Trophoblast cell (in vitro differentiated cells and primary cell): ENCODE measurements around the gene SGF29.

ENCODE experiments used
- DNase-seq, 2 donors: peaks; one replicate each; pipeline ENCODE4 v3.0.0-alpha.2; 2016
- H2AFZ ChIP-seq: 2 replicates; pipeline ENCODE4 v1.6.1; 2013; ENCODE audit warnings: low read length, moderate library complexity, mild to moderate bottlenecking; ENCODE audit not compliant: insufficient read depth, poor library complexity
- H2AK5ac ChIP-seq: 2 replicates; pipeline ENCODE4 v1.6.1; 2013; ENCODE audit warnings: mild to moderate bottlenecking, low read length
- H2BK120ac ChIP-seq: 2 replicates; pipeline ENCODE4 v1.6.1; 2013; ENCODE audit warnings: low read length, mild to moderate bottlenecking, moderate library complexity; ENCODE audit not compliant: insufficient read depth, poor library complexity
- H2BK12ac ChIP-seq: 2 replicates; pipeline ENCODE4 v1.6.1; 2013; ENCODE audit warnings: mild to moderate bottlenecking, low read length, moderate library complexity
- H2BK5ac ChIP-seq: 2 replicates; pipeline ENCODE4 v1.6.1; 2013; ENCODE audit warnings: low read length, low read depth, moderate library complexity, mild to moderate bottlenecking; ENCODE audit not compliant: poor library complexity
- H3K14ac ChIP-seq: 2 replicates; pipeline ENCODE4 v1.6.1; 2013; ENCODE audit warnings: mild to moderate bottlenecking, low read length
- H3K18ac ChIP-seq: 2 replicates; pipeline ENCODE4 v1.6.1; 2013; ENCODE audit warnings: mild to moderate bottlenecking, low read length
- H3K23ac ChIP-seq: 2 replicates; pipeline ENCODE4 v1.6.1; 2013; ENCODE audit warnings: low read length
- H3K27ac ChIP-seq: 2 replicates; pipeline ENCODE4 v1.5.1; 2013; ENCODE audit warnings: low read depth, mild to moderate bottlenecking, inconsistent platforms, low read length, moderate library complexity
- H3K27me3 ChIP-seq: 2 replicates; pipeline ENCODE4 v1.6.1; 2013; ENCODE audit warnings: inconsistent platforms, mild to moderate bottlenecking, low read length, moderate library complexity; ENCODE audit not compliant: insufficient read depth
- H3K36me3 ChIP-seq, 2 experiments: 1 replicate in 1 of 2; 2 replicates in 1 of 2; pipeline ENCODE4 v1.6.1; 2013; ENCODE audit warnings: low read length in 2 of 2, mild to moderate bottlenecking in 2 of 2, moderate library complexity in 1 of 2; ENCODE audit not compliant: insufficient read depth in 2 of 2, control insufficient read depth in 1 of 2
- H3K4ac ChIP-seq: 2 replicates; pipeline ENCODE4 v1.6.1; 2013; ENCODE audit warnings: low read depth, mild to moderate bottlenecking, low read length, moderate library complexity
- H3K4me1 ChIP-seq, 2 experiments: 1 replicate in 1 of 2; 2 replicates in 1 of 2; pipeline ENCODE4 v1.6.1; 2013; ENCODE audit warnings: low read length in 2 of 2, mild to moderate bottlenecking in 2 of 2, moderate library complexity in 1 of 2; ENCODE audit not compliant: insufficient read depth in 2 of 2, control insufficient read depth in 1 of 2
- H3K4me2 ChIP-seq: 2 replicates; pipeline ENCODE4 v1.6.1; 2013; ENCODE audit warnings: inconsistent platforms, mild to moderate bottlenecking, low read length, moderate library complexity
- H3K4me3 ChIP-seq: 2 replicates; pipeline ENCODE4 v1.5.1; 2013; ENCODE audit warnings: mild to moderate bottlenecking, low read depth, low read length, inconsistent platforms
- H3K79me1 ChIP-seq: one replicate; pipeline ENCODE4 v1.6.1; 2013; ENCODE audit warnings: low read length
- H3K79me2 ChIP-seq: 2 replicates; pipeline ENCODE4 v1.6.1; 2013; ENCODE audit warnings: low read length, mild to moderate bottlenecking; ENCODE audit not compliant: control insufficient read depth, insufficient read depth, poor library complexity
- H3K9ac ChIP-seq: 2 replicates; pipeline ENCODE4 v1.6.1; 2013; ENCODE audit warnings: mild to moderate bottlenecking, low read length
- H3K9me3 ChIP-seq: 2 replicates; pipeline ENCODE4 v1.6.1; 2013; ENCODE audit warnings: low read depth, mild to moderate bottlenecking, control low read depth, inconsistent platforms, low read length; ENCODE audit not compliant: insufficient read depth
- H4K12ac ChIP-seq: 2 replicates; pipeline ENCODE4 v1.6.1; 2013; ENCODE audit warnings: low read depth, mild to moderate bottlenecking, low read length, moderate library complexity
- H4K8ac ChIP-seq: 2 replicates; pipeline ENCODE4 v1.6.1; 2013; ENCODE audit warnings: low read depth, mild to moderate bottlenecking, low read length, moderate library complexity
- H4K91ac ChIP-seq: one replicate; pipeline ENCODE4 v1.6.1; 2013; ENCODE audit warnings: low read depth, mild to moderate bottlenecking, low read length, moderate library complexity
- WGBS: extraction: QIAGEN DNeasy Blood & Tissue Kit; methylation state at CpG from one replicate; pipeline ENCODE4 v1.1.7; 2013; ENCODE audit warnings: missing lambda C conversion rate; ENCODE audit not compliant: insufficient read length, insufficient coverage; ENCODE audit errors: extremely low coverage; 5-methylcytosine and 5-hydroxymethylcytosine counted together

Gene SGF29

DNA sequence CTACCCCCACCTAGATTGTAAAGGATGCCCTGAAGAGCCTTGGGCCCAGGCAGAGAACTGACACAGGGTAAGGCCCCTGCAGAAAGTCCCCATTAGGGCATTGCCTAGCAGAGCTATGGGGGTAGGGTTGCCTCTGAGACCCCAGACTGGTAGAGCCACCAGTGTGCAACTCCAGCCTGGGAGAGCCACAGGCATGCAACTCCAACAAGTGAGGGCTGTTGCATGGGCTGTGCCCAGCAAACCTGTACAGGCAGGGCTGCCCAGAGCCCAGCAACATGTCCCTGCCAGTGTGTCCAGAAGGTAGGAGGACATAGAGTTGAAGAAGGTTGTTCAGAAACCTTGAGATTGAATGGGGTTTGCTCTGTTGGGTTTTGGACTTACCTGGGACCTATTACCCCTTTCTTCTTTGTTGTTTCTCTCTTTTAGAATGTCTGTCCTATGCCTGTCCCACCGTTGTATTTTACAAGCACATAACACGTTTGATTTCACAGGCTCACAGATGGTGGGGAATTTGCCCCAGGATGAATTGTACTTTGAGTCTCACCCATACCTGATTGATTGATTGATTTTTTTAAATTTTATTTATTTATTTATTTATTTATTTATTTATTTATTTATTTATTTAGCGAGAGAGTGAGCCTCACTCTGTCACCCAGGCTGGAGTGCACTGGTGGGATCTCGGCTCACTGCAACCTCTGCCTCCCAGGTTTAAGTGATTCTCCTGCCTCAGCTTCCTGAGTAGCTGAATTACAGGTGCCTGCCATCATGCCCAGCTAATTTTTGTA lies 16.4 kb downstream of the SGF29 start:
- Histone ChIP-seq H4K91ac (no peak overlapping the region), H3K23ac (no peak overlapping the region), H3K4me1 (peaks cover 0 to 8% of the 10 kb centered on the region in 2 experiments), H3K4me2 (no peak overlapping the region), H3K36me3 (no peaks in the 10 kb centered on the region), H2AFZ (no peak overlapping the region), H2BK5ac (no peak overlapping the region), H4K12ac (no peak overlapping the region), H3K18ac (no peak overlapping the region), H4K8ac (no peak overlapping the region), H2BK12ac (no peak overlapping the region), H2AK5ac (no peak overlapping the region), H3K79me1 (no peaks in the 10 kb centered on the region), H3K9ac (peak overlapping the region; percentile 42), H3K9me3 (peaks cover 3% of the 10 kb centered on the region), H3K79me2 (no peaks in the 10 kb centered on the region), H3K27ac (no peak overlapping the region), H3K27me3 (no peaks in the 10 kb centered on the region), H3K4me3 (peak overlapping the region; percentile 60), H3K14ac (no peak overlapping the region), H2BK120ac (no peak overlapping the region), H3K4ac (no peak overlapping the region)
- no CpG with 5 or more reads among the region's 4 CpGs for WGBS
- no peak for DNase-seq

DNA sequence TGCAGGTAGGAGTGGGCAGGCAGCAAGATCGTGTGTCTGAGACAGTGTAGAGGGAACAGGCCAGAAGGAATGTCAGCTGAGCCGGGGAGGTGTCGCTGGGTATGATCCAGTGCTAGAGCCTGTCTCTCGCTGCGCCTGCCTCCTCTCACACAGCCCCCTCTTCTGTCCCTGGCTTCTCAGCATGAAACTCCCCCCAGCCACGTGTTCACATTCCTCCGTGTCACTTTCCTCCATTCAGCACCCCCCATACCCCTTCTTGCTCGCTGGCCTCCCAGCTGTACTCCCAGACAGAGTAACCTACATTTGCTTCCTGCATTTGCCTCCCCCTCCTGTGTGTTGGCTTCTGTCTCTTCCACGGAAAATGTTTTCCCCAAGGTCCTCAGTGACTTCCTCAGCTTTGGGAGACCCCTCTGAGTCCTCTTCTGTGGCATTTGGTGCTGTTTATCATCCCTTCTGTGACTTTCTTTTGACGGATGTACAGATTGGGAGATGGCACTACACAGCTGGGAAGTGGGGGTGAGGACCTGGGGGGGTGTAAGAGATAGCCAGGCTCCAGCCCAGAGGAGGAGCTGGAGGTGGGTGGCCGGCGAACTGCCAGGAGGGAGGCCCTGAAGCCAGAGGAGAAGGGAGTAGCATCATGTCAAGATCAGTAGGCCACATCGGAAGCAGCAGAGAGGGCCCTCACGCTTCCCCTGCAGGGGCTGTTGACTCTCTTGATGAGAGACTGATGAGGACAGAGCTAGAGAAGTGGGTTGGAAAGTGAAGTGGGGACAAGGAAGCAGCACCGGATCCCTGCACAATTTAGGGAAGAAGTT lies 19.2 kb downstream of the SGF29 start:
- Histone ChIP-seq H3K18ac (no peak overlapping the region), H4K8ac (no peak overlapping the region), H3K9me3 (peaks cover 3% of the 10 kb centered on the region), H2AFZ (no peak overlapping the region), H2BK12ac (no peak overlapping the region), H4K91ac (no peak overlapping the region), H2BK5ac (no peak overlapping the region), H4K12ac (peak overlapping the region; percentile 31), H3K4me1 (peaks cover 0 to 8% of the 10 kb centered on the region in 2 experiments), H3K79me2 (no peaks in the 10 kb centered on the region), H3K23ac (no peak overlapping the region), H3K4me3 (no peak overlapping the region), H2AK5ac (no peak overlapping the region), H3K79me1 (no peaks in the 10 kb centered on the region), H3K9ac (no peak overlapping the region), H2BK120ac (no peak overlapping the region), H3K27ac (no peak overlapping the region), H3K4me2 (no peak overlapping the region), H3K27me3 (no peaks in the 10 kb centered on the region), H3K14ac (no peak overlapping the region), H3K4ac (no peak overlapping the region), H3K36me3 (no peaks in the 10 kb centered on the region)
- DNase-seq: no peak
- no CpG with 5 or more reads among the region's 15 CpGs for WGBS

DNA sequence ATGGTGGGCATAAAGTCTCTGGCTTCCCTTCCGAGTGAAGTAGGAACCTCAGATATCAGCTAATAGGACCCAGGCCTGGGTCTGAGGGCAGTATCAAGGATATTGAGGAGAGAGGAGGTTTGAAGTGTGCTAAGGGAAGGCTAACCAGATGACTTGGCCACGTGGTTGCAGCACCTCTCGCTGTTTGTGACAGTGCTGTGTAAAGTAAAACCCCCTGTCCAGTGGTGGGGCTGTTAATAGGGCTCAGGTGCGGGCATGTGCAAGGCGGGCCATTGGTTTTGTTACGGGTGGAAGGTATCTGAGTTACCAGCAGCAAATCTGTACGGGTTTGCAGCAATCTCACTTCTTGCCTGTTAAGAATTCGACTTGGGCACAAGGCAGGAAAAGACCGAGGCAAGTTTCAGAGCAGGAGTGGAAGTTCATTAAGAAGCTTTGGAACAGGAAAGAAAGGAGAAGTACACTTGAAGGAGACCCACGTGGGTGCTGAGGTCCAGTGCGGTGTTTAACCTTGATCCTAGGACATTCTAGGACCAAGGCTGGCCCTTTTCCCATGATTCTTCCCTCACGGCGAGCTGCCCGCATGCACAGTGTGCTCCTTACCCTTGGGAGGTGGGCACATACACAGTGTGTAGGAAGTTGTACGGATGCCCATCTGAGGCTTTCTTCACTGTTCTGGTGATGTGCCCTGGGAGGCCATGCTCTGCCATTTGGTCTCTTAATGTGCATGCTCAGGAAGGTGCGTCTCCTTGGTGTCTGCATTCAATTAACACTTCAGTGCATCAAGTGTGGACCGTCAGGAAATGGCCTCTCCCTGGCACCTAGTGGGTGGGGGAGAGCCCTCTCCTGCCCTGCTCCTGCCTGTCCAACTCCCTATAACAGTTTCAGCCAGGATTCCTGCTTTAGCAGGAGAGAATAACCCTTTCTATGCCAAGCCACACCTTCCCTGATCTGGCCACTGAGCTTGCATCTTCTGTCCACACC lies 20.3 kb downstream of the SGF29 start:
- Histone ChIP-seq H3K18ac (no peak overlapping the region), H3K79me1 (no peaks in the 10 kb centered on the region), H3K4me3 (no peak overlapping the region), H3K14ac (no peak overlapping the region), H3K79me2 (no peaks in the 10 kb centered on the region), H3K27ac (no peak overlapping the region), H3K27me3 (no peaks in the 10 kb centered on the region), H2BK120ac (no peak overlapping the region), H3K4me1 (peaks cover 0 to 8% of the 10 kb centered on the region in 2 experiments), H2AFZ (no peak overlapping the region), H2BK5ac (no peak overlapping the region), H3K9me3 (peaks cover 3% of the 10 kb centered on the region), H4K8ac (no peak overlapping the region), H4K12ac (no peak overlapping the region), H3K9ac (no peak overlapping the region), H3K36me3 (no peaks in the 10 kb centered on the region), H3K4me2 (no peak overlapping the region), H3K4ac (no peak overlapping the region), H3K23ac (no peak overlapping the region), H2BK12ac (no peak overlapping the region), H4K91ac (no peak overlapping the region), H2AK5ac (no peak overlapping the region)
- DNase-seq: no peak
- WGBS: no CpG with 5 or more reads among the region's 17 CpGs

DNA sequence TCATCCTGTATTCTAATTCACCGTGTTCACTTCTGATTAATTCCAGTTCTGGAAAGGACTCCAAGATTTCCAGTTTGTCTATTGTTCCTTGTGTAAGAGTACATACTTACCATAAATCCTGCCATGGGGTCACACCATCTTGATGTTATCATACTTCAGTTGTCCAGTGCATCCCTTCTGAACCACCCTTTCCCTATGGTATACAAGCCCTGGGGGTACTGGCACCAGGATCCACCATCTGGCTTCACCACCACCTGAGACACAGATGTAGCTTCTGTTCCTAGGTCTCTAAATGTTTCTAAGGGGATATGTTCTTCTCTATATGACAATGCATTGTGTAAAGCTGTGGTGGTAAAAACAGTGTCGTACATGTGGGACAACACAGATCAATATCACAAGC lies 21.2 kb downstream of the SGF29 start:
- Histone ChIP-seq H3K36me3 (no peaks in the 10 kb centered on the region), H3K27ac (no peak overlapping the region), H3K9ac (no peak overlapping the region), H3K9me3 (peaks cover 1% of the 10 kb centered on the region), H3K4me3 (no peak overlapping the region), H3K4me2 (no peak overlapping the region), H2BK120ac (no peak overlapping the region), H2BK12ac (no peak overlapping the region), H3K14ac (no peak overlapping the region), H4K8ac (no peak overlapping the region), H3K79me2 (no peaks in the 10 kb centered on the region), H2AFZ (no peak overlapping the region), H3K79me1 (no peaks in the 10 kb centered on the region), H2BK5ac (no peak overlapping the region), H2AK5ac (no peak overlapping the region), H3K23ac (no peak overlapping the region), H3K18ac (no peak overlapping the region), H4K91ac (no peak overlapping the region), H4K12ac (no peak overlapping the region), H3K4ac (no peak overlapping the region), H3K27me3 (no peaks in the 10 kb centered on the region), H3K4me1 (peaks cover 0 to 8% of the 10 kb centered on the region in 2 experiments)
- no CpG with 5 or more reads among the region's 2 CpGs for WGBS
- DNase-seq: no peak
